Neuronal stem cell (in vitro differentiated cells): ENCODE results near the gene PDE3B.
"Not testable (repeated sequence)": the region's sequence is repeated elsewhere in the genome, so short reads cannot be mapped to it uniquely, and the experiment has no call there.

Experiments used
- DNase-seq: peaks from one replicate; pipeline ENCODE4 v3.0.0-alpha.2; 2013; ENCODE audit warnings: low spot score
- H2AFZ ChIP-seq: one replicate; pipeline ENCODE4 v1.6.1; 2013; ENCODE audit warnings: mild to moderate bottlenecking, low read length, inconsistent platforms
- H2AK5ac ChIP-seq: 2 replicates; pipeline ENCODE4 v1.6.1; 2013; ENCODE audit warnings: low read depth, mild to moderate bottlenecking, inconsistent platforms, low read length, moderate library complexity, mixed read lengths
- H2BK120ac ChIP-seq: 2 replicates; pipeline ENCODE4 v1.6.1; 2013; ENCODE audit warnings: low read depth, mild to moderate bottlenecking, inconsistent platforms, low read length, moderate library complexity, mixed read lengths
- H2BK12ac ChIP-seq: one replicate; pipeline ENCODE4 v1.6.1; 2013; ENCODE audit warnings: low read length, inconsistent platforms
- H2BK15ac ChIP-seq: 2 replicates; pipeline ENCODE4 v1.6.1; 2013; ENCODE audit warnings: mild to moderate bottlenecking, low read length, inconsistent platforms, mixed read lengths
- H2BK5ac ChIP-seq: one replicate; pipeline ENCODE4 v1.6.1; 2013; ENCODE audit warnings: inconsistent platforms, mild to moderate bottlenecking, low read length, moderate library complexity
- H3K14ac ChIP-seq: one replicate; pipeline ENCODE4 v1.6.1; 2013; ENCODE audit warnings: low read length, inconsistent platforms
- H3K18ac ChIP-seq: 2 replicates; pipeline ENCODE4 v1.6.1; 2013; ENCODE audit warnings: low read length, inconsistent platforms
- H3K23ac ChIP-seq: 2 replicates; pipeline ENCODE4 v1.6.1; 2013; ENCODE audit warnings: low read depth, mild to moderate bottlenecking, mixed read lengths, low read length, inconsistent platforms; ENCODE audit not compliant: poor library complexity
- H3K27ac ChIP-seq: replicated peaks from 3 replicates; pipeline ENCODE4 v1.5.1; 2013; ENCODE audit warnings: low read length, inconsistent platforms
- H3K27me3 ChIP-seq, 3 experiments: 2 replicates each; pipeline ENCODE4 v1.6.1; 2013; ENCODE audit warnings: low read length in 3 of 3, mild to moderate bottlenecking in 2 of 3, inconsistent platforms in 1 of 3, low read depth in 1 of 3, mixed read lengths in 1 of 3, moderate library complexity in 1 of 3; ENCODE audit not compliant: control insufficient read depth in 3 of 3, insufficient read depth in 3 of 3
- H3K36me3 ChIP-seq, 2 donors: replicated peaks in 1 of 2; 2 replicates each; pipeline ENCODE4 v1.6.1; 2013; ENCODE audit warnings: low read length in 2 of 2; ENCODE audit not compliant: control insufficient read depth in 2 of 2, insufficient read depth in 2 of 2
- H3K4ac ChIP-seq: 2 replicates; pipeline ENCODE4 v1.6.1; 2013; ENCODE audit warnings: inconsistent platforms, mild to moderate bottlenecking, low read length, moderate library complexity
- H3K4me1 ChIP-seq, 2 donors: 1 replicate in 1 of 2; 2 replicates in 1 of 2; pipeline ENCODE4 v1.6.1; 2013; ENCODE audit warnings: low read length in 2 of 2, low read depth in 1 of 2; ENCODE audit not compliant: control insufficient read depth in 2 of 2, insufficient read depth in 1 of 2
- H3K4me2 ChIP-seq: one replicate; pipeline ENCODE4 v1.6.1; 2013; ENCODE audit warnings: mild to moderate bottlenecking, low read length, inconsistent platforms; ENCODE audit not compliant: insufficient read depth, poor library complexity, severe bottlenecking
- H3K4me3 ChIP-seq, 2 donors: 2 replicates each; pipeline ENCODE4 v1.5.1; 2013; ENCODE audit warnings: low read length in 2 of 2, mild to moderate bottlenecking in 2 of 2, inconsistent platforms in 1 of 2, moderate library complexity in 1 of 2
- H3K79me1 ChIP-seq: one replicate; pipeline ENCODE4 v1.6.1; 2013; ENCODE audit warnings: low read depth, mild to moderate bottlenecking, inconsistent platforms, low read length, moderate library complexity
- H3K9ac ChIP-seq: one replicate; pipeline ENCODE4 v1.6.1; 2013; ENCODE audit warnings: mild to moderate bottlenecking, low read depth, low read length, inconsistent platforms; ENCODE audit not compliant: poor library complexity
- H3K9me3 ChIP-seq, 2 donors: replicated peaks in 1 of 2; 2 replicates each; pipeline versions ENCODE3 to v1.6.1; 2013; ENCODE audit warnings: low read length in 2 of 2, mild to moderate bottlenecking in 2 of 2, inconsistent platforms in 1 of 2, low read depth in 1 of 2, mixed read lengths in 1 of 2, moderate library complexity in 1 of 2; ENCODE audit not compliant: control insufficient read depth in 2 of 2, insufficient read depth in 1 of 2
- H4K8ac ChIP-seq: one replicate; pipeline ENCODE4 v1.6.1; 2013; ENCODE audit warnings: low read depth, mild to moderate bottlenecking, inconsistent platforms, low read length, moderate library complexity
- H4K91ac ChIP-seq: one replicate; pipeline ENCODE4 v1.6.1; 2013; ENCODE audit warnings: low read length, low read depth, mild to moderate bottlenecking, inconsistent platforms; ENCODE audit not compliant: poor library complexity
- WGBS, 2 donors: extraction: QIAGEN DNeasy Blood & Tissue Kit; methylation state at CpG; one replicate each; pipeline ENCODE4 v1.1.7; 2013; ENCODE audit warnings: missing lambda C conversion rate in 2 of 2, mixed read lengths in 1 of 2; ENCODE audit not compliant: insufficient read length in 2 of 2, insufficient replicate concordance in 1 of 2; ENCODE audit errors: extremely low coverage in 2 of 2; 5-methylcytosine and 5-hydroxymethylcytosine counted together

PDE3B gene

DNA sequence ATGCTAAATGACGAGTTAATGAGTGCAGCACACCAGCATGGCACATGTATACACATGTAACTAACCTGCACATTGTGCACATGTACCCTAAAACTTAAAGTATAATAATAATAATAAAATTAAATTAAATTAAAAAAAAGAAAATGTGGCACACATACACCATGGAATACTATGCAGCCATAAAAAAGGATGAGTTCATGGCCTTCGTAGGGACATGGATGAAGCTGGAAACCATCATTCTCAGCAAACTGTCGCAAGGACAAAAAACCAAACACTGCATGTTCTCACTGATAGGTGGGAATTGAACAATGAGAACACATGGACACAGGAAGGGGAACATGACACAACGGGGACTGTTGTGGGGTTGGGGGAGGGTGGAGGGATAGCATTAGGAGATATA lies 23.7 kb downstream of the PDE3B start:
- not testable (repeated sequence) for H2AK5ac ChIP-seq, H3K79me1 ChIP-seq, H3K27ac ChIP-seq, H3K4ac ChIP-seq, H2BK120ac ChIP-seq, H3K14ac ChIP-seq, H2AFZ ChIP-seq, H3K27me3 ChIP-seq, DNase-seq, H3K9ac ChIP-seq, H3K23ac ChIP-seq, H3K4me3 ChIP-seq, H3K4me1 ChIP-seq, H2BK12ac ChIP-seq, H3K9me3 ChIP-seq, H3K18ac ChIP-seq, H3K4me2 ChIP-seq, H2BK15ac ChIP-seq, H2BK5ac ChIP-seq, H4K8ac ChIP-seq, H4K91ac ChIP-seq, H3K36me3 ChIP-seq
- WGBS, 2 donors = no CpG with 5 or more reads among the region's 4 CpGs

DNA sequence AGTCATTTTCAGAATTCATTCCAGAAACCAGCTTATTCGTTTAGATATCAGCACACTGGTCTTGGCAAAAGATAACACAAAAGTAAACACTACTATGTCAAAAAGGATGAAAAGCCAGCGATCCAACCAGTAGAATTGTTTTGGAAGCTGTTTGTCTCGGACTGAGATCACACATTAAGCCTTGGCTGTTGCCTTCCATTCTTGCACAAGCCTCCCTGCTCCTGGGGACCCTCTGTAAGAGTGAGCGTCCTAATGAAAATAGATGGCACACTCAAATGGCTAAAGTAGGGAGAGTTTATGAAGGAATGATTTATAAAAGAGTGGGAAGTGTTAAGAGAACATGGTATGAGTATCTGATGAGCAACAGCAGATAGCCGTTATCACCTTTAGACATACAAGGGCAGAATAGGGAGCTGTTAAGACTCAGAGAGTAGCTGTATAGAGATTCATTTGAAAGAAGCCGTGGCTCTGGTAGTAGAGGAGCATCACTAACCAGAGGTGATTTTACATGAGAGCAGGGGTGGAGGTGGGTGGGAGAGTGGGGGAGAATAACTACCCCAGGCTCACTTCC lies 25.2 kb downstream of the PDE3B start:
- H3K4ac ChIP-seq = no peak overlapping the region
- no peaks in the 10 kb centered on the region for H3K79me1 ChIP-seq
- no peak overlapping the region for H2AFZ ChIP-seq
- H3K9ac ChIP-seq = no peak overlapping the region
- H2BK5ac ChIP-seq = no peak overlapping the region
- no peak overlapping the region for H3K4me3 ChIP-seq
- H4K8ac ChIP-seq = no peak overlapping the region
- H3K27me3 ChIP-seq = no peaks in the 10 kb centered on the region
- no peak overlapping the region for H3K14ac ChIP-seq
- no peak overlapping the region for H3K4me2 ChIP-seq
- no peak overlapping the region for H3K27ac ChIP-seq
- no peaks in the 10 kb centered on the region for H3K36me3 ChIP-seq
- no peak overlapping the region for H3K23ac ChIP-seq
- no peak overlapping the region for H2BK15ac ChIP-seq
- H2AK5ac ChIP-seq = no peak overlapping the region
- H4K91ac ChIP-seq = no peak overlapping the region
- no peak overlapping the region for H2BK12ac ChIP-seq
- H3K4me1 ChIP-seq = no peaks in the 10 kb centered on the region
- WGBS, 2 donors = no CpG with 5 or more reads among the region's 6 CpGs
- DNase-seq = no peak
- no peaks in the 10 kb centered on the region for H3K9me3 ChIP-seq
- H2BK120ac ChIP-seq = no peak overlapping the region
- H3K18ac ChIP-seq = no peak overlapping the region

DNA sequence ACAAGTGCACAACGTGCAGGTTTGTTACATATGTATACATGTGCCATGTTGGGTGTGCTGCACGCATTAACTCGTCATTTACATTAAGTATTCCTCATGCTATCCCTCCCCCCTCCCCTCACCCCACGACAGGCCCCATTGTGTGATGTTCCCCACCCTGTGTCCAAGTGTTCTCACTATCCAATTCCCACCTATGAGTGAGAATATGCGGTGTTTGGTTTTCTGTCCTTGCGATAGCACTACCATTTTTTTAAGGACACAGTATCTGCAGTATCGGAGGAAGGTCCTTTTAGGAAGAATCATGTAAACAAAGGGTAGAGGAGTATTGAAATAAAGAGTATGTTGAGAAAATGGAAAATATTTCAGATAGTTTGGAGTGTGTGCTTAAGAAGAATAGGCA lies 25.9 kb downstream of the PDE3B start:
- Histone ChIP-seq H3K4me1 (no peaks in the 10 kb centered on the region), H3K4me3 (no peak overlapping the region), H2BK5ac (no peak overlapping the region), H2BK15ac (no peak overlapping the region), H4K91ac (no peak overlapping the region), H2AFZ (no peak overlapping the region), H3K27ac (no peak overlapping the region), H2AK5ac (no peak overlapping the region), H2BK12ac (no peak overlapping the region), H3K4me2 (no peak overlapping the region), H3K14ac (no peak overlapping the region), H3K4ac (no peak overlapping the region), H3K79me1 (no peaks in the 10 kb centered on the region), H3K23ac (no peak overlapping the region), H4K8ac (no peak overlapping the region), H3K36me3 (no peaks in the 10 kb centered on the region), H3K9me3 (no peaks in the 10 kb centered on the region), H3K27me3 (no peaks in the 10 kb centered on the region), H3K18ac (no peak overlapping the region), H3K9ac (no peak overlapping the region), H2BK120ac (no peak overlapping the region)
- WGBS, 2 donors = no CpG with 5 or more reads among the region's 7 CpGs
- no peak for DNase-seq

DNA sequence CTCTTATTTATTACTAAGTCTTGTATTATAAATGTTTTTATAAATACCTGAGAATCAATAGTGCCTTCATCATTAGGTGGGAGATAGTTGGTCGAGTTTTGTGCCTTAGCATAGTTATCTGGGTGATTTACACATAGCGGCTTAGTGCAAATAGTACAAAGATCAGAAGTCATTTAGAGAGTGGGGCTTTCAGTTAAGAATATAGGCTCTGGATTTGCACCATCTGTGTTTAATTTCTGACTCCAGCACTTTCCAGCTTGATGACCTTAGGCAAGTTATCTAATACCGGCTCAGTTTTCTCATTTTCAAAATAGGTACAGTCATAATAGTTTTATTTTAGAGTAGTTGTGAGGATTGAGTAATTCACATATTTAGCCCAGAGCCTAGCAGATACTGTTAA lies 26.4 kb downstream of the PDE3B start:
- no peaks in the 10 kb centered on the region for H3K9me3 ChIP-seq
- no peaks in the 10 kb centered on the region for H3K27me3 ChIP-seq
- H2BK5ac ChIP-seq = no peak overlapping the region
- no peak overlapping the region for H3K4me3 ChIP-seq
- no peak overlapping the region for H4K8ac ChIP-seq
- no peak overlapping the region for H2AK5ac ChIP-seq
- H3K36me3 ChIP-seq = no peaks in the 10 kb centered on the region
- H3K79me1 ChIP-seq = no peaks in the 10 kb centered on the region
- no peak overlapping the region for H3K14ac ChIP-seq
- H2AFZ ChIP-seq = no peak overlapping the region
- H4K91ac ChIP-seq = no peak overlapping the region
- H2BK12ac ChIP-seq = no peak overlapping the region
- H3K4me1 ChIP-seq = no peaks in the 10 kb centered on the region
- no peak for DNase-seq
- H3K27ac ChIP-seq = no peak overlapping the region
- H3K9ac ChIP-seq = no peak overlapping the region
- no peak overlapping the region for H3K23ac ChIP-seq
- no peak overlapping the region for H3K4ac ChIP-seq
- WGBS, 2 donors = no CpG with 5 or more reads among the region's 3 CpGs
- no peak overlapping the region for H2BK15ac ChIP-seq
- no peak overlapping the region for H3K4me2 ChIP-seq
- no peak overlapping the region for H2BK120ac ChIP-seq
- H3K18ac ChIP-seq = no peak overlapping the region
